GM21528 (cell line): ENCODE results near the gene NUP98.
"Not testable (repeated sequence)": the region's sequence is repeated elsewhere in the genome, so short reads cannot be mapped to it uniquely, and the experiment has no call there.

ENCODE experiments used
- ATAC-seq: cut with Tn5 transposase; IDR thresholded peaks from one replicate; pipeline ENCODE4 v1.9.1; 2021; ENCODE audit warnings: mild to moderate bottlenecking, moderate library complexity; ENCODE audit not compliant: unreplicated experiment, low FRiP score

The NUP98 gene

GRCh38 chr11:3645552-3645951 is 151.8 kb downstream of the NUP98 start:
- ATAC-seq, result no peak

DNA sequence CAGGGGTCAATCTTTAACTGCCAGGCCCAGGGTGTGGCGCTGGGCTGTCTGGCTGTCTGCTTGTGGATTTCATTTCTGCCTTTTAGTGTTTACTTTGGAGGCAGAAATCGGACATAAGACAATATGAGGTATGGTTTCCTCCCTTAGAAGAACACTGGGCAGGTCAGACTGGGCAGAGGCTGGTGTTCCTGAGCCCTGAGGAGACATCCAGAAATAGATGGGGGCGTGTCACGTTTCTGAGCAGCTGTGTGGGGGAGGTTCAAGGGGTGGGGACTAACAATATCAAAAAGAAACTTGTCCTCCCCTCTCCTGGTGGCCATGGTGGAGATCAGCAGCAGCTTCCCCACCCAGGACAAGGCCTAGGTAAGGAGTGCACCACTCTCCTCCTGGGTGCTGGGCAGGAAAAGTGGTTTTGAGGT is 152.5 kb downstream of the NUP98 start, which contains the start of gene ART1:
Gene ART1, plus strand, starts transcription at position 312 of the 419 bp plus-strand sequence. CDS start 14,086 bp downstream, outside the sequence.
- ATAC-seq, result no peak

DNA sequence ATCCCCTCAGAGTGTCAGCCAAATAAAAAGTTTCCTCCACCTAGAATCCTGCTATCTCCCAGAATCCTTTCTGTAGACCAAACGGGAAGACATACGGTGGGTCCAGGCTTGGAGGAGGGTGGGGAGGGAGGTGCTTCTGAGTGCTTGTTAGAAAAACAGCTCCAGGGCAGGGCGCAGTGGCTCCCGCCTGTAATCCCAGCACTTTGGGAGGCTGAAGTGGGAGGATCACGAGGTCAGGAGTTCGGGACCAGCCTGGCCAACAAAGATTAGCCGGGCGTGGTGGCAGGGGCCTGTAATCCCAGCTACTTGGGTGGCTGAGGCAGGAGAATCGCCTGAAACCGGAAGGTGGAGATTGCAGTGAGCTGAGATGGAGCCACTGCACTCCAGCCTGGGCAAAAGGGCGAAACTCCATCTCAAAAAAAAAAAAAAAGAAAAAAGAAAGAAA is 154.2 kb downstream of the NUP98 start:
- not testable (repeated sequence) for ATAC-seq

DNA sequence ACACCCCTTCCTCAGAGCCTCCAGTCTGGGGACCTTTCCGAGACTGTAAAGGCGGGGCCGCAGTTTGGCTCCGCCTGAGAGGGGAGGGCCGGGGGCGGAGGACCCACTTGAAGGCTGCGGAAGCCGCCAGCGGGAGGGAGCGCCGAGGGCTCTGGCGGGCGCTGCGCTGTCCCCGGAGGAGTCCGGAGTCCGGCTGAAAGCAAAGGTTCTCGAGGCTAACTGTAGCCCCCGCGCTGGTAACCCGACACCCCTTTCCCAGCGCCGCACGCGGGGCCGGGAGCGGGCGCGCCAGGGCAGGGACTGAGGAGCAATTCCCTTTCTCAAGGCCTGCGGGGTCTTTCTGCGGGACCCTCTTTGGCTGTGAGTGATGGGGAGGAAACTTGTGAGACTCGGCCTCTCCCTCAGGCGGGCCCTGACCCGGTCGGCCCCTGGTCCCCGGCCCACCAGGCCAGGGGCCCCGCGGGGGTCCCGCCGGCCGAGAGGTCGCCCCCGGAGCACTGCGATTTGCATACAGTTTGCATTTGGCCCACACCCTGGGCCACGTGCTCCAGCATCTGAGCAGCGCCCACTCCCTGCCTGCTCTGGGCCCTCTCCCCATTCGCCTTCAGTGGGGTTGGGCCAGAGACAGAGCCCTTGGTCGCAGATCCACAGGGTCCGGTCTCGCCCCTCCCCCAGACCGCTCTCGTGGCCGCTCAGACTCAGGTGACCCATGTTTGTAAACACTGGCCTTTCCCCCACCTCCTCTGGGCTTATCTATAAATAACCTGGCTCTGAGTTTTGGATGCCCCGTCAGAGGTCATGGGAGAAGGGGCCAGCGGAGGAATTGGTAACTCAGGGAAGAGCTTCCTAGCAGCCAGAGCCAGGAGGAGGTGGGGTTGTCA is 155.0 kb downstream of the NUP98 start:
- ATAC-seq, result no peak

DNA sequence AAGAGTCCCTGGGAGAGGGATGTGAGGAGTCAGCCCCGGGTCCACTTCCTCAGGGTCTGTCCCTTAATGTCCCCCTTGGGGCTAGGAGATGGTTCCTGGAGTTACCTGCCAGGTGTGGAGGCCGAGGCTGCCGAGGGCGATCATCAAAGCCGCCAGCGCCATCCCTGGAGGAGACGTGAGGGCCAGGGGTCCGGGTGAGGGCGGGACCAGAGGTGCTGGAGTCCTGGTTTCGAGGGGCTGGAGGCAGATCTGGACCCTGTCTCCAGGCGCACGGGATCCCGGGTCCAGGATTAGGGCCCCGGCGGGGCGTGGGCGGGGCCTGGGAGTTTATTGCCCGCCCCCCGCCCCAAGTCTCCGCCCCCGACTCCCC is 155.7 kb downstream of the NUP98 start, which contains the start of gene ART5:
Gene ART5, minus strand, starts transcription at position 292 of the 370 bp plus-strand sequence. Its CDS starts 130 bp downstream, at position 162.
- no peak for ATAC-seq

GRCh38 chr11:3641191-3641590 is 156.2 kb downstream of the NUP98 start:
- no peak for ATAC-seq

GRCh38 chr11:3639841-3640240 is 157.5 kb downstream of the NUP98 start:
- no peak for ATAC-seq

- ATAC-seq, result no peak
Measured at GRCh38 chr11:3638513-3638912, 158.8 kb downstream of the NUP98 start.

GRCh38 chr11:3637201-3637600 is 160.2 kb downstream of the NUP98 start:
- ATAC-seq, result no peak

DNA sequence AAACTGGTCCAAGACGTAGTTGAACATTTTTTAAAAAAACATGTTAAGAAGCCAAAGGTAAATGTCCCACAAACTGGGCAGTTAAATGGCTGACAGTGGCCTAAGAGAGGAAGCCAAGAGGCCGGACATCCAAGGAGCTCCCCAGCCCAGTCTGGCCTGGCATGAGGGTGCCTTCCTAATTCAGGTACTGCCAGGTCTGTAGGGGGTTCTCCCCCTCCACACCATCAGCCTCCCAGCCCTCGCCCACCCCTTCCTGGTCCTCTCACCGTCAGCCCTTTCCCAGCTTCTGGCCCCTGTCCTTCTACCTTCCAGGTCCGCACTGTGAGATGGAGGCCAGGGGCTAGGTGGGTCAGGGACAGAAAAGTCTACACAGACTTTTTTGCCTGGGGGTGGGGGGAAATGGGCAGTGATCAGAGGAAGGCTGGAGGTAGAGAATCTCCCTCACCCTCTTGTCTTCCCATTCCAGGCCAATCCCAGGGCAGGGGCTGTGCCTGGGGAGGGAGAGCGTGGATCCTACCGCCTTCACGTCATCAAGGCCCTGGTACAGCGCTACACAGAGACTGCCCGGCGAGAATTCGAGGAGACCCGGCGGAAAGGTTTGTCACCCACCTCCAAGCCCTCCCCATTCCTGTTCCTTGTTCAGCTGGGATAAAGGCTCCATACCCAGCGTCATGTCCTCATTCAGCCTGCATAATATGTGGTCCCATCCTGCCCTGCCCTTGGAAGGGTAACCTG is 161.5 kb downstream of the NUP98 start:
- no peak for ATAC-seq

- no peak for ATAC-seq
Measured at GRCh38 chr11:3632070-3632660, 165.2 kb downstream of the NUP98 start.

GRCh38 chr11:3631331-3631730 is 166.0 kb downstream of the NUP98 start:
- no peak for ATAC-seq

GRCh38 chr11:3627291-3627690 is 170.1 kb downstream of the NUP98 start:
- no peak for ATAC-seq

GRCh38 chr11:3626250-3626960 is 170.9 kb downstream of the NUP98 start:
- no peak for ATAC-seq
